Tibial nerve (tissue), 4 donors: ENCODE measurements around the gene CNPY1. TPM values are rescaled to one million over a fixed set of nuclear protein-coding genes. Genes with fewer than 3 reads are reported as not detected.

Source experiments
- DNase-seq, 2 donors: peaks; one replicate each; pipeline ENCODE4 v3.0.0-alpha.2; 2019; ENCODE audit warnings: low spot score in 2 of 2
- H3K27ac ChIP-seq, 4 donors: fragments of 200-600 bp; sonication (generic) in 3 of 4; one replicate each; pipeline ENCODE4 v1.5.1; 2017 to 2019; ENCODE audit warnings: mild to moderate bottlenecking in 1 of 4
- H3K27me3 ChIP-seq, 2 donors: fragments of 200-600 bp; sonication (generic) in 1 of 2; one replicate each; pipeline versions ENCODE4 v1.5.1 to v1.6.0; 2017 to 2019
- H3K36me3 ChIP-seq, 3 donors: fragments of 200-600 bp; sonication (generic); one replicate each; pipeline ENCODE4 v1.5.1; 2018 to 2019
- H3K4me1 ChIP-seq, 4 donors: fragments of 200-600 bp; sonication (generic) in 3 of 4; one replicate each; pipeline ENCODE4 v1.5.1; 2017 to 2019
- H3K4me3 ChIP-seq, 4 donors: fragments of 200-600 bp; sonication (generic) in 3 of 4; one replicate each; pipeline ENCODE4 v1.5.1; 2017 to 2019; ENCODE audit warnings: mild to moderate bottlenecking in 1 of 4, moderate library complexity in 1 of 4
- H3K9me3 ChIP-seq, 4 donors: fragments of 200-600 bp; sonication (generic) in 3 of 4; one replicate each; pipeline ENCODE4 v1.5.1; 2017 to 2019
- CTCF ChIP-seq, 5 experiments: fragments of 200-600 bp in 3 of 5; fragments of 450-650 bp in 2 of 5; sonication (generic) in 3 of 5; IDR thresholded peaks; one replicate each; pipeline ENCODE4 v1.5.1; 2016 to 2019; ENCODE audit warnings: antibody characterized with exemption in 5 of 5, mild to moderate bottlenecking in 3 of 5, moderate library complexity in 2 of 5
- EP300 ChIP-seq, 2 donors: sonication (generic); formaldehyde crosslinking; IDR thresholded peaks; one replicate each; pipeline ENCODE4 v1.6.1; 2017; ENCODE audit warnings: antibody characterized with exemption in 2 of 2, mild to moderate bottlenecking in 1 of 2
- POLR2A ChIP-seq, 2 donors: fragments of 450-650 bp; IDR thresholded peaks; one replicate each; pipeline ENCODE4 v1.6.1; 2017; ENCODE audit warnings: antibody characterized with exemption in 2 of 2, mild to moderate bottlenecking in 2 of 2, moderate library complexity in 2 of 2
- WGBS, 2 donors: methylation state at CpG; one replicate each; pipeline ENCODE4 v1.1.5; 2018; 5-methylcytosine and 5-hydroxymethylcytosine counted together
- total RNA-seq, 4 donors: library from RNA; depleted of rRNA; stranded (reverse); fragments of >200 nt; gene quantifications; one replicate each; pipeline ENCODE4 v1.1.0, GENCODE V29; 2016

Gene CNPY1
- total RNA-seq, 4 donors from 2014 or later: 0.30 TPM; not detected in 3

- WGBS, 2 donors: 7 to 8% methylated on average over 33 of the region's 33 CpGs
- H3K27ac ChIP-seq: no peak overlapping the region
- TF ChIP-seq POLR2A (IDR thresholded peaks at IDR 0.05) (no peak), CTCF (IDR thresholded peaks at IDR 0.05) (no peak), EP300 (IDR thresholded peaks at IDR 0.05) (no peak)
- H3K4me3 ChIP-seq: no peak overlapping the region
- peaks cover 0 to 39% (median 20%) of the 10 kb centered on the region in 4 donors for H3K4me1 ChIP-seq
- H3K36me3 ChIP-seq: no peaks in the 10 kb centered on the region
- H3K9me3 ChIP-seq: no peaks in the 10 kb centered on the region
- no peak for DNase-seq
- H3K27me3 ChIP-seq: peaks cover 7 to 100% of the 10 kb centered on the region in 2 donors
Observed at GRCh38 chr7:155464948-155465739, 81.2 kb downstream of the CNPY1 start.

GRCh38 chr7:155464183-155464582 lies 82.2 kb downstream of the CNPY1 start:
- no peak for TF ChIP-seq CTCF (IDR thresholded peaks at IDR 0.05)
- TF ChIP-seq EP300 (IDR thresholded peaks at IDR 0.05): no peak
- TF ChIP-seq POLR2A (IDR thresholded peaks at IDR 0.05): no peak
- H3K36me3 ChIP-seq: no peaks in the 10 kb centered on the region
- H3K27me3 ChIP-seq: peaks cover 7 to 100% of the 10 kb centered on the region in 2 donors
- no peaks in the 10 kb centered on the region for H3K9me3 ChIP-seq
- 20 to 26% methylated on average over 6 of the region's 6 CpGs for WGBS, 2 donors
- H3K4me3 ChIP-seq: no peak overlapping the region
- peaks cover 0 to 48% (median 25%) of the 10 kb centered on the region in 4 donors for H3K4me1 ChIP-seq
- H3K27ac ChIP-seq: no peak overlapping the region
- no peak for DNase-seq

GRCh38 chr7:155463114-155463811 lies 83.1 kb downstream of the CNPY1 start:
- no peak overlapping the region for H3K27ac ChIP-seq
- H3K4me1 ChIP-seq: peaks cover 0 to 49% (median 28%) of the 10 kb centered on the region in 4 donors
- no peak for DNase-seq
- 16 to 19% methylated on average over 15 of the region's 15 CpGs for WGBS, 2 donors
- TF ChIP-seq POLR2A (IDR thresholded peaks at IDR 0.05) (no peak), CTCF (IDR thresholded peaks at IDR 0.05) (no peak), EP300 (IDR thresholded peaks at IDR 0.05) (no peak)
- H3K27me3 ChIP-seq: peaks cover 7 to 96% of the 10 kb centered on the region in 2 donors
- no peaks in the 10 kb centered on the region for H3K9me3 ChIP-seq
- no peak overlapping the region for H3K4me3 ChIP-seq
- no peaks in the 10 kb centered on the region for H3K36me3 ChIP-seq

- peaks cover 0 to 45% (median 25%) of the 10 kb centered on the region in 4 donors for H3K4me1 ChIP-seq
- peaks cover 7 to 92% of the 10 kb centered on the region in 2 donors for H3K27me3 ChIP-seq
- TF ChIP-seq CTCF (IDR thresholded peaks at IDR 0.05) (no peak), EP300 (IDR thresholded peaks at IDR 0.05) (no peak), POLR2A (IDR thresholded peaks at IDR 0.05) (no peak)
- DNase-seq: no peak
- H3K4me3 ChIP-seq: no peak overlapping the region
- 15 to 21% methylated on average over 33 of the region's 33 CpGs for WGBS, 2 donors
- H3K36me3 ChIP-seq: no peaks in the 10 kb centered on the region
- H3K9me3 ChIP-seq: no peaks in the 10 kb centered on the region
- H3K27ac ChIP-seq: no peak overlapping the region
Observed at GRCh38 chr7:155462163-155462735, 84.1 kb downstream of the CNPY1 start.
